Measurements from ENCODE around the gene TSPAN17. TPM values are rescaled to one million over a fixed set of nuclear protein-coding genes. Genes with fewer than 3 reads are reported as not detected.

TSPAN17 gene
- total RNA-seq, 1 donor from 2014 or later, result 37.5 TPM

DNA sequence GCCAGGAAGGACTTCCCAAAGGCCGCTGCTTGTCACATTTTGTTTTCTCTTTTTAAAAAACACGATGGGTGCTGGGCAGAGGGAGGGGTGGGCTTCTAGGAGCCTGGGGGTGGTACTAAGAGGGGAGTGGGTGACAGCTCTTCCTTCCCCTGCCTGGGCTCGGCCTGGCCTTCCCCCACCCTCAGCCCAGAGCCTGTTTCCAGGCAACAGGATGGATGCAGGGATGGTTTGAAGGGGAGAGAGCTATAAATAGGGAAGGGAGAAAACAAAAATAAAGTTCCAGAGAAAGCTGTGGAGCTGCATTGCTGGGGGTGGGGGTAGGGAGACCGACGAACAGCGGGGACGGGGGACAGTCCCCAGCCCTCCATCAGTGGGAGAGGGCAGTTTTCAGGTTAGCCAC, 30.8 kb upstream of the TSPAN17 start:
- H3K9me3 Mint-ChIP-seq (ENCODE audit: low read depth), result no peaks in the 10 kb centered on the region
- no peak for DNase-seq (ENCODE audit: low spot score, unreplicated experiment)
- peaks cover 90% of the 10 kb centered on the region for H3K27me3 Mint-ChIP-seq
- TF ChIP-seq, protein P1, sequence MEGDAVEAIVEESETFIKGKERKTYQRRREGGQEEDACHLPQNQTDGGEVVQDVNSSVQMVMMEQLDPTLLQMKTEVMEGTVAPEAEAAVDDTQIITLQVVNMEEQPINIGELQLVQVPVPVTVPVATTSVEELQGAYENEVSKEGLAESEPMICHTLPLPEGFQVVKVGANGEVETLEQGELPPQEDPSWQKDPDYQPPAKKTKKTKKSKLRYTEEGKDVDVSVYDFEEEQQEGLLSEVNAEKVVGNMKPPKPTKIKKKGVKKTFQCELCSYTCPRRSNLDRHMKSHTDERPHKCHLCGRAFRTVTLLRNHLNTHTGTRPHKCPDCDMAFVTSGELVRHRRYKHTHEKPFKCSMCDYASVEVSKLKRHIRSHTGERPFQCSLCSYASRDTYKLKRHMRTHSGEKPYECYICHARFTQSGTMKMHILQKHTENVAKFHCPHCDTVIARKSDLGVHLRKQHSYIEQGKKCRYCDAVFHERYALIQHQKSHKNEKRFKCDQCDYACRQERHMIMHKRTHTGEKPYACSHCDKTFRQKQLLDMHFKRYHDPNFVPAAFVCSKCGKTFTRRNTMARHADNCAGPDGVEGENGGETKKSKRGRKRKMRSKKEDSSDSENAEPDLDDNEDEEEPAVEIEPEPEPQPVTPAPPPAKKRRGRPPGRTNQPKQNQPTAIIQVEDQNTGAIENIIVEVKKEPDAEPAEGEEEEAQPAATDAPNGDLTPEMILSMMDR (IDR thresholded peaks at IDR 0.05; ENCODE audit: unreplicated experiment), result no peak
- H3K27ac Mint-ChIP-seq, result no peak overlapping the region
- no peaks in the 10 kb centered on the region for H3K36me3 Mint-ChIP-seq (ENCODE audit: insufficient read depth)
- no peaks in the 10 kb centered on the region for H3K4me1 Mint-ChIP-seq (ENCODE audit: low read depth)
- H3K4me3 Mint-ChIP-seq (ENCODE audit: low read depth), result no peak overlapping the region

DNA sequence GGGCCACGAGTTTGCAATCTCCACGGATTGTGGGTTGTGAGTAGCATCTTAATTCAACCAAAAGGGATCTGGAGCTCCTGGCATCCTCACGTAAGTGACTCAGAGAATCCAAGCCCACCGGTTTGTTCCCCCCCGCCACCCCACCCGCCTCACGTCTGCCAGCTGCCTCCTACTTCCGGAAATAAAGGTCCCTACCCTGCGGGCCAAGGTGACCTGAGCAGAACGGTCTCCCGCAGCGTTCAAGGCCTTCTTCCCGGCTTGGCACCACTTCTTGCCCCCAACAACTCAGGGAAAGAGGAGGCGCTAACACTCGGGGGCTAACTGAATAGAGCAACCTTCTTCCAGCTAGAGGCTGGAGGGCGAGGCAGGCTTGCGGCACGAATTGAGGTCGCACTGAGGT, 28.5 kb upstream of the TSPAN17 start:
- DNase-seq (ENCODE audit: low spot score, unreplicated experiment), result no peak
- Mint-ChIP-seq H3K27ac (no peak overlapping the region), H3K4me1 (ENCODE audit: low read depth) (no peaks in the 10 kb centered on the region), H3K9me3 (ENCODE audit: low read depth) (no peaks in the 10 kb centered on the region), H3K27me3 (peaks cover 90% of the 10 kb centered on the region), H3K36me3 (ENCODE audit: insufficient read depth) (no peaks in the 10 kb centered on the region), H3K4me3 (ENCODE audit: low read depth) (no peak overlapping the region)
- TF ChIP-seq, protein P1 (IDR thresholded peaks at IDR 0.05; ENCODE audit: unreplicated experiment), result no peak

DNA sequence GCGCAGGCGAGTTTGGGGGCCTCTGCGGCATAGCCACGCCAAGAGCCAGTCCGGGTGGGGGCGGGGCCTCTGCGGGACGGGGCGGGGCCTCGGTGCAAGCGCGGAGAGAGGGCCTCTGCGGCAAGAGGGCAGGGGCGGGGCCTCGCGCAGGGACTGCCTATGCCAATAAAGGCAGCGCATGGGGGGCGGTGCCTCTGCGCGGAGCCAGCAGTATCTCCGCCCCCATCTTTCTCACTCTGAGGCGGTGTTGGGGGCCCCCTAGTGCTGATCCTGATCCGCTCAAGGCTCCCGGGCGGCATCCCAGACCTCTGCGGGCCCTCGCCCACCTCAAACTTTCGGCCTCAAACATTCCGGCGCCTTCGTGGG, 28.1 kb upstream of the TSPAN17 start:
- TF ChIP-seq, protein P1 (IDR thresholded peaks at IDR 0.05; ENCODE audit: unreplicated experiment), result peak; percentile 22
- Mint-ChIP-seq H3K9me3 (ENCODE audit: low read depth) (no peaks in the 10 kb centered on the region), H3K4me3 (ENCODE audit: low read depth) (no peak overlapping the region), H3K27me3 (peaks cover 90% of the 10 kb centered on the region), H3K27ac (no peak overlapping the region), H3K4me1 (ENCODE audit: low read depth) (no peaks in the 10 kb centered on the region), H3K36me3 (ENCODE audit: insufficient read depth) (no peaks in the 10 kb centered on the region)
- DNase-seq (ENCODE audit: low spot score, unreplicated experiment), result peak; percentile 45

DNA sequence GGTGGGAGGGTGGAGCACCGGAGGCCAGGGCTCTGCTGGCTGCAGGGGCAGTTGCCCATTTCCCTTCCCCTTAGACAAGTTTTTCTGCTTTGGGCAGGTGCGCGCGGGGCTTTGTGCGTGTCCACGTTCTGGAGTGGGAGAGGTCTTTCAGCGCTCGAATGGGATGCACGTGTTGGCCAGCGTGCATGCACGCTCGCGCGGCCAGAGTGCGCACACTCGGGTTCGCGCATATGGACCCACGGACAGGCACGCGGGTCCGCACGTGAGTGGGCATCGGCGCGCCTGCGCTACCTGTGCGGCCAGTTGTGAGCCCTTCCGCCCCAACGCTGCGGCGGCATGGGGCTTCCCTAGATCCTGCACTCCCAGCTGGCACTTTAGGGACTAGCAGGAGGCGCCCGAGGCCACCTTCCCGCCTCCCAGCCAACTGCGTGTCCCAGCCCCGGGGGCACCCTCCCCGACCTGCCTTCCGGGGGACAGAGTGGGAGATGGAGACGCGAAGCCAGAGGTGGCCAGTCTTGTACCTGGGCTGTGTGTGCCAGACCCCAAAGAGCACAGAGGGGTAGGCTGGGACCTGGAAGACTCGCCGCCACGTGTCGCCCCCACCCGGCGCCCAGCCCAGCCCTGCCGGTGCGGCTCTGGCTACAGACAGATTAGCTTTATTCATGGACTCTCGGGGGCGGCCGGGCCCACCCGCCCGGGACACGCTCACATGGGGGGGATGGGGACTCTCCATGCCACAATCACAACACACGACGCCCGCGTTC, 27.5 kb upstream of the TSPAN17 start:
- Mint-ChIP-seq H3K36me3 (ENCODE audit: insufficient read depth) (no peaks in the 10 kb centered on the region), H3K27ac (no peak overlapping the region), H3K4me3 (ENCODE audit: low read depth) (no peak overlapping the region), H3K4me1 (ENCODE audit: low read depth) (no peaks in the 10 kb centered on the region), H3K27me3 (peaks cover 90% of the 10 kb centered on the region), H3K9me3 (ENCODE audit: low read depth) (no peaks in the 10 kb centered on the region)
- no peak for DNase-seq (ENCODE audit: low spot score, unreplicated experiment)
- TF ChIP-seq, protein P1 (IDR thresholded peaks at IDR 0.05; ENCODE audit: unreplicated experiment), result no peak

DNA sequence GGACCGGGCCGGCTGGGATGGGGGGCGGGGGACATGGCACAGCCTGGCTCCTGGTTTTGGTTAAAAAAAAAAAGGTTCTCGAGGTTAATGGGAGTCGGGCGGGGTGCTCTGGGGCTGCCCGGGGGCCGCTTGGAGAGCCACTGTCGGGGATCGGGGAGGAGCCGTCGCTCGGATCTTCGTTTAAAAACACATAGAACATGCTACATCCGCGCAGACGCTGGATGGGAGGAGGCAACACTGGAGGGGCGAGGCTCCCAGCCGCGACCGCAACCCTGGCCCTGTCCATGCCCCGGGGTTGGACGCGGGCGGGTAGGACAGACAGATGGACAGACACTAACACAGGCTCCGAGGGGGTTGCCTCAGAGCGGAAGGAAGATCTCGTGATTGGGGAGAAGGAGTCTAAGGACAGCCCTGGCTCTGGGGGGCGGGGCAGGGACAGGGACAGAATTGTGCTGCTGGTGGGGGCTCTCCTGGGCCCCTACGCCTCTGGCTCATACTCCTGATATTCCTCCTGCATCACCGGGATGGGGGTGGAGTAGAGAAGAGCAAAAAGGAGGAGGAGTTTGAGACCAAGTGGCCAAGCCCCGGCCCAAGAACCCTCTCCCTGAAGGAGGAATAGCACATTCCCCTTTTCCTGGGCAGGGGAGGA, 26.8 kb upstream of the TSPAN17 start:
- TF ChIP-seq, protein P1 (IDR thresholded peaks at IDR 0.05; ENCODE audit: unreplicated experiment), result no peak
- no peak for DNase-seq (ENCODE audit: low spot score, unreplicated experiment)
- Mint-ChIP-seq H3K27me3 (peaks cover 89% of the 10 kb centered on the region), H3K4me1 (ENCODE audit: low read depth) (no peaks in the 10 kb centered on the region), H3K36me3 (ENCODE audit: insufficient read depth) (no peaks in the 10 kb centered on the region), H3K4me3 (ENCODE audit: low read depth) (no peak overlapping the region), H3K27ac (no peak overlapping the region), H3K9me3 (ENCODE audit: low read depth) (no peaks in the 10 kb centered on the region)

Data from progenitor cell of endocrine pancreas (in vitro differentiated cells).